AG09319 (cell line): ENCODE measurements around the gene RAPGEF2.
A peak's percentile ranks its signal among the peaks of the same experiment; 100 is the strongest.

Source experiments
- DNase-seq: peaks from one replicate; pipeline ENCODE4 v3.0.0-alpha.2; 2010; ENCODE audit warnings: low read depth; ENCODE audit errors: extremely low read depth
- CTCF ChIP-seq: IDR thresholded peaks from 2 replicates; pipeline ENCODE4 v1.5.1; 2011; ENCODE audit warnings: low read depth, mild to moderate bottlenecking, inconsistent platforms, low read length, moderate library complexity

Gene RAPGEF2

GRCh38 chr4:159219862-159220261 is 117.0 kb downstream of the RAPGEF2 start:
- TF ChIP-seq CTCF: no peak
- DNase-seq: no peak

GRCh38 chr4:159220353-159220752 is 117.5 kb downstream of the RAPGEF2 start:
- no peak for TF ChIP-seq CTCF

GRCh38 chr4:159221280-159221679 is 118.4 kb downstream of the RAPGEF2 start:
- TF ChIP-seq CTCF: no peak
- DNase-seq: no peak

More at GRCh38 chr4:159220353-159220752, 117.5 kb downstream of the RAPGEF2 start:
- no peak for DNase-seq

GRCh38 chr4:159222043-159222552 is 119.2 kb downstream of the RAPGEF2 start:
- no peak for TF ChIP-seq CTCF
- DNase-seq: no peak

- DNase-seq: no peak
- no peak for TF ChIP-seq CTCF
Measured at GRCh38 chr4:159224408-159224807, 121.5 kb downstream of the RAPGEF2 start.

GRCh38 chr4:159227378-159227777 is 124.5 kb downstream of the RAPGEF2 start:
- no peak for TF ChIP-seq CTCF
- no peak for DNase-seq

- no peak; the same call in 1 of the 2 replicates for TF ChIP-seq CTCF
- peak; percentile 32 for DNase-seq
Measured at GRCh38 chr4:159227984-159228383, 125.1 kb downstream of the RAPGEF2 start.
